Right renal cortex interstitium (tissue), 3 donors: ENCODE results near the gene VASH2. TPM values are rescaled to one million over a fixed set of nuclear protein-coding genes. Genes with fewer than 3 reads are reported as not detected.
"Not testable (repeated sequence)": the region's sequence is repeated elsewhere in the genome, so short reads cannot be mapped to it uniquely, and the experiment has no call there.

Experiments used
- DNase-seq, 3 donors: peaks; one replicate each; pipeline ENCODE4 v3.0.0-alpha.2; 2013; ENCODE audit warnings: low read depth in 3 of 3, low spot score in 2 of 3
- polyA plus RNA-seq, 3 donors: library from polyadenylated mRNA; unstranded; fragments of 120-200 nt; gene quantifications; one replicate each; pipeline ENCODE4 v1.2.1, GENCODE V29; 2013; ENCODE audit not compliant: insufficient read length in 3 of 3

VASH2 gene
- polyA plus RNA-seq, 3 donors: 20.3 to 24.9 (median 23.5) TPM

DNA sequence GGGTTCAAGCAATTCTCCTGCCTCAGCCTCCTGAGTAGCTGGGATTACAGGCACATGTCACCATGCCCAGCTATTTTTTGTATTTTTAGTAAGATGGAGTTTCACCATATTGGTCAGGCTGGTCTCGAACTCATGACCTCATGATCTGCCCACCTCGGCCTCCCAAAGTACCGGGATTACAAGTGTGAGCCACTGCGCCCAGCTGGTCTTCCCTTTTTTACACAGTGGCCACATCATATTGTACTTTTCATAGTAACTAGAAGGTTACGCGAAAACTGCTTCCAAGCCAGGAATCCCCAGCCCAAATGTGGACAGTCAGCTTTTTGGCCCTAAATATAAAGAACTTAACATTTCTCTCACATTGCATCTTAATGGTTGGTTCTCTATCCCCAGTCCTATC, 4.2 kb downstream of the VASH2 start:
- no peak for DNase-seq

DNA sequence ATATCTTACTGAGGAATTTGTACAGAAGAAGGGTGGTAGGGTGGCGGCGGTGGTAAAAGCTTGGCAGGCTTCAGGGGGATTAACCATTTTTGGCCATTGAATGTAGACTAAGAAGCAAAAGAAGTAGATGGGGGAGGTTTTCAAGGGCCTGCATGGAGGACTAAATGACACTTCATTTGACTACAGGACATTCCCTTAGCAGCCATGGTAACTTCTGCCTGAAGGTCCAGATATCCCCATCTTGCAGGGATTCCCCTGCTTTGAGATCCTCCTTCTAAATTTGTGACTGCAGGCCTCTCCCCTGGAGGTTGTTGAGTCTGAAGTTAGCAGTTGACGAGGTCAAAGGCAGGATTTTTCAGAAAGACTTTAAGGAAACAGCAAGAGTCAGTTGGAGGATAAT, 4.8 kb downstream of the VASH2 start:
- DNase-seq: no peak

GRCh38 chr1:212955961-212956620, 5.8 kb downstream of the VASH2 start:
- no peak for DNase-seq

DNA sequence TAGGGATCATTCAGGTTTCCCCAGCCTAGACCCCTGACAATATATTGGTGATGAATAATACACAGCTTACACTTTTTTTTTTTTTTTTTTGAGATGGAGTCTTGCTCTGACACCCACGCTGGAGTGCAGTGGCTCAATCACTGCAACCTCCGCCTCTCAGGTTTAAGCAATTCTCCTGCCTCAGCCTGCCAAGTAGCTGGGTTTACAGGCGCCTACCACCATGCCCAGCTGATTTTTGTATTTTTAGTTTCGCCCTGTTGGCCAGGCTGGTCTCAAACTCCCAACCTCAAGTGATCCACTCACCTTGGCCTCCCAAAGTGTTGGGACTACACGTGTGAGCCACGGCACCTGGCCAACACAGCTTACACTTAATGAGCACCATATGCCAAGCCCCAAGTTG, 7.2 kb downstream of the VASH2 start:
- DNase-seq: no peak

- no peak for DNase-seq
These were observed 7.8 kb downstream of the VASH2 start for GRCh38 chr1:212958175-212958574.

DNA sequence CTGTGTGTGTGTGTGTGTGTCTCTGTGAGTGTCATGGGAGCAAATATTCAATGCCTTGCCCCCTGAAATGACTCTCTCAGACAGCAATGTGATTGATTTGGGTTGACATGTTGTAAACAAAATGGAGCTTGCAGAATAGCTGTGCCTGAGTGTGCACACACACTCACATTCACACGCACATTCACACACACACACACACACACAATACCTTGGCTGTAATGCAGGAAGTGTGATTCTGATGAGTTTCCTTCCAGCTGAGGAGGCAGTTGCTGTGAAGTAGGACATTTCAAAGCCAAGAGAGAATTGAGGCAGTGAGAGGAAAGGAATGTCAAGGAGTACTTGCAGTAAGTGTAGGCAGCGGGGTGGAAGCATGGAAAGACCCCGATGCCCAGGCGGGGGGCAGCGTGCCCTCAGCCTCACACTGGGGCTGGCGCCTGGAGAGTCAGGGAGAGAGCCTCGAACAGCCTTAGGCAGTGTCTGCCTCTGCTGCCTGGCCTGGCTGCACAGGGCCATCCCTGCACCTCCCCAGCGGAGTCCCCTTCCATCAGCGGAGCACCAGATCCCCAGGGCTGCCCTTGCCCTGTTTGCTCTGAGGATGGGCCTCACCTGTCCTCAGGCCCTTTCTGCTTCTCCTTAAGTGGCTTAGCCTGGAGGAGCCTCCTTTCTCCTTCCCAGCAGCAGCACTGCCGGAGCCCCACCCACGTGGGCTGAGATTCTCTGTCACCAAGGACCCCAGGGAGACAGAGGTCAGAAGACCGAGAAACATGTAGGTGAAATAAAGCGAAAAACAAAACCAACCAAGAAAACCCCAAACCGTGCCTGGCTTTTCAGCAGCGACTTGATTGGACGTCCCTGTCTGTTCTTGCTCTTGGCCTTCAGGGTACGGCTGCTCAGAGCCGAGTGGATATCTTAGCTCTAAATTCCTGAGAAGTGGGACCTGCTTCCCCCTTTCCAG, 9.2 kb downstream of the VASH2 start:
- DNase-seq: no peak

DNA sequence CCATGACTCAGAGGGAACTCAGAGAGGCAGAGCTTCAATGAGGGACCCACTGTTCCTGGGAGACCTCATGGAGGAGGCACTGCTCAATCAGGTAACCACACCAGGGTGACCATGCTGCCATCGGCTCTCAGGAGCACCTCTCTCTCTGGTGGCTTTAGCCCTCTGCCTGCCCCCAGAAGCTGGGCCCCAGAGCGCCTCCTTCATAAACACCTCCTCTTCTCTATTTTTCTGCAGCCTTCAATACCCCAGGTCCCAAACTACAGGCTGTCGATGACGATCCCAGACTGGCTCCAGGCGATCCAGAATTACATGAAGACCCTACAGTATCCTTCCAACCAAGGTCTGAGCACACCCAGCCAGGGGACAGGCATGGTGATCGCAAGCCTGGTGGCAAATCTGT, 10.6 kb downstream of the VASH2 start:
- DNase-seq: no peak

- no peak for DNase-seq
These were observed 12.2 kb downstream of the VASH2 start for GRCh38 chr1:212962509-212962908.

DNA sequence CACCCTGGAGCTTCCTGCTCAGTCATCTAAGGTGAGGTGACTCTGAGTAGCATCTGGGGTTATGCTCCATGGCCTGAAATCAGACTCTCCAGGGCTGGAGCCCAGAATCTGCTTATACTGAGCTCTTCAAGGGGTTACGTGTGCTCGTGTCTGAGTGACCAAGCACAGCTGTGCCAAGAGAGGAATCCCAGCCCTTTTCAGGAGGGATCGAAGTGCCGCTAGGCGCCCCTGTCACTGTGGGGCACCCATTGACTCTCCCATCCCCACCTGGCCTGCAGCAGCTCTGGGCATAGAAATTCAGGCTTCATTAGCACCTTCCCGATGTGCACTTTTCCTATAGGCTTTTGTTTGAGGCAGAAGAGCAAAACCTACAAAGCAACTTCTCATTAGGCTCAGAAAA, 13.8 kb downstream of the VASH2 start:
- no peak for DNase-seq

DNA sequence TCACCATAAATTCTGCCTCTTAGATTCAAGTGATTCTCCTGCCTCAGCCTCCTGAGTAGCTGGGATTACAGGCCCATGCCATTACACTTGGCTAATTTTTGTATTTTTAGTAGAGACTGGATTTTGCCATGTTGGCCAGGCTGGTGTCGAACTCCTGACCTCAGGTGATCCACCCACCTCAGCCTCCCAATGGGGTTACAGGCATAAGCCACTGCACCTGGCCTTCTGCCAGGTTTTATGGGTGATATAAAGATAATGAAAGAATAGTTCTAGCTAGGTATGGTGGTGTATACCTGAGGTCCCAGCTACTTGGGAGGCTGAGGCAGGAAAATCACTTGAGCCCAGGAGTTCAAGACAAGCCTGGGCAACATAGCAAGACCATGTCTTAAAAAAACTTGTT, 14.7 kb downstream of the VASH2 start:
- DNase-seq: not testable (repeated sequence)

- no peak for DNase-seq
These were observed 16.3 kb downstream of the VASH2 start for GRCh38 chr1:212966616-212967015.

DNA sequence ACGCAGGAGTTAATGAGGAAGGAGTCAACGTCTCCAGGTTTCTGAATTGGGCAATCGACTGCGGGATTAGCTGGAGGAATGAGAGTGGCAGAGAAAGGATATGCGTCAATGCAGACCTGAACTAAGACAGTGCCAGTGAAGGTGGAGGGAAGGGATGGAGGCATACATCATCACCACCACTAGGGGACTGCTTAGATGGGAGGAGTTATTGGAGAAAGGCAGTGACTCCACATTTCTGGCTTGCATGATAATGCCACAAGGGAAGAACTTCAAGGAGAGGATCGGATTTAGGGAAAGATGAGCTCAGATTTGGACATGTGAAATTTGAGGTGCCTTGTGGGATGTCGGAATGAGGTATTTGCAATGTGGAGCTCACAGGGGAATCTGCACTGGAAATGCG, 17.5 kb downstream of the VASH2 start:
- no peak for DNase-seq

- DNase-seq: no peak
These were observed 18.1 kb downstream of the VASH2 start for GRCh38 chr1:212968368-212968863.

DNA sequence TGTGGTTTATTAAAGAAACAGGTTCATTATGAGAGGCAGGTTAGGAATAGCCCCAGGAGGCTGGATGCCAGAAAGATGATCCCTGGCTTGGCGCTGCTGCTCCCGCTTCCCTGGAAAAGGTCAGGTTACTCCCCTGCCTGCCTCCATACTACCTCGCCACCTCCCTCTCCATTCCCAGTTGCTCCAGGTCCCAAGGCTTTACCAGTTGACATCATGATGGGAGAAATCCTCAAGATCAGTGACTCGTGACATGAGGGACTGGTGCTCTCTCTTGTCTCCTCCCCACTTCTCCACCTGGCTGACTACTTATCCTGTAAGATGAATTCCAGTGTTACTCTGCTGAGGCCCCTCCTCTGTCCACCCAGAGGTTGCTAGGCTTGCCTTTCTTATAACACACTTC, 19.7 kb downstream of the VASH2 start:
- no peak for DNase-seq

GRCh38 chr1:212971312-212971711, 21.0 kb downstream of the VASH2 start:
- no peak for DNase-seq

- DNase-seq: no peak
These were observed 23.1 kb downstream of the VASH2 start for GRCh38 chr1:212973426-212973825.

GRCh38 chr1:212973899-212974298, 23.6 kb downstream of the VASH2 start:
- no peak for DNase-seq

DNA sequence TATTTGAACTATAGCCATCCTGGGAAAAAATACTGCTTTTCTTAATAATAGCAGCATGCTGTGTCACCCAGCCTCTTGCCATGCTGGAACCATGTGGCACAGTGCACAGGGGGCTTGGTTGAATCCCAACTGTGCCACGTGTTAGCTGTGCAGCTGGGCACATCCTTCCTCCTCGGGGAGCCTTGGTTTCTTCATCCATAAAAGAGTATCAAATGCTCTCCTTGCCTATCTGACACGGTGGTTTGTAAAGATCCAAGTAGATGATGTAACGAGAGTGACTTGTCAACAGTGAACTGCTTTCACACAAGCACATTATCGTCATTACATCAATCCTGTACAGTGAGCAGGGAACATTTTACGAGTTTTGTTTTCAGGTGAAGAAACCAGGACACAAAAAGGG, 24.4 kb downstream of the VASH2 start:
- DNase-seq: no peak

DNA sequence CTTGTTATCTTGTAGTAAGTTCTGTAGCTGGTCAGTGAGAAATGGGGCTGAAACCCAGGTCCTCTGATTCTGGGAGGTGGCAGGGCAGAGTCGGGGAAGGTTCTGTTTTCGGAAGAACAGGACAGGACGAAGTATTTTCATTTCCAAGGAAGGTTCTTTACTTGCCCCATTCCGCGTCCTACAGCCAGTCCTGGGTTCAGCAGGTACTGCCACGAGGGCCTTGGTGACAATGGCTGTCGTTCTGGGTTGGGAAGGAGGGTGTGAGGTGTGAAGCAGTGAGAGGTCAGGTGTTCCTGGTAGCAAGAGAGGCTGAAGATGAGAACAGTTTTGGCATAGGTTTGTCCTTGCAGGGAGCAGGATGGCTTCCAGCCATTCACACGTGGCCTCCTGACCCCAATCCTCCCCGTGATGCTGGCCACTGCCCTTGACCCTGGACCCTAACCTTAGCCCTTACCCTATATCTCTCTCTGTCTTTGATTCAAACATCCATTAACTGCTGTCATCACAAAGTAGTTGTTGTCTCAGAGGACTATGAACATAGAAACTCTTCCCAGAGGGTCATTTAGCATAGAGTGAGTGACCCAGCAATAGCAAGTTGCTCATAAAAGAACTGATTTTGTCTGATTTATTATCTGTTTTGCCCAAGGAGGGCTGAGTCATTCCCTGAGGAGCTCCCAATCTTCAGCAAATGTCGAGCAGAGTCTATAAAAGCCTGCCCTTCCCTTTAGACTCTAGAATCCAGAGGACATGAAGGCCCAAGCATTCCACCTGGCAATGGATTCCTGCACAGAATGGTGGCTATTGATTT, 25.0 kb downstream of the VASH2 start:
- no peak for DNase-seq

DNA sequence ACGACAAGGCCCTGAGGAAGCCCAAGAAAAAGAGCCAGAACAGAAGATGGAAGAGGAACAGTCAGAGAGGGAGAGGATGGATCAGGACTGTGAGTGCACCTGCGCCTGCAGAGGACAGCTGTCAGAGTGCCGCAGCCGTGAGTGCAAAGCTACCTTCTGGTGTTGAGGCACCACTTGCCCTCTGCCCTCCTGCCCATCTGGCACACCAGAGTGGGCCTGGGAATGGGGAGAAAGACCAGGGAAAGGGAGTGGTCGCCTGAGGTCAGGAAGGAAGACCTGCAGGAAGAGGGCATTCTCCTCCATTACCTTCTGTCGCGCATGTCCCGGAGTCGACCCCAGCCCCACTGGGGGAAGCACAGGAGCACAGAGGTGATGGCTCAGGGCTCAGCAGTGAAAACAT, 26.2 kb downstream of the VASH2 start:
- no peak for DNase-seq
